Osteoblast (primary cell): Measurements from ENCODE around the gene CDS1. TPM values are rescaled to one million over a fixed set of nuclear protein-coding genes. Genes with fewer than 3 reads are reported as not detected.

Source experiments
- DNase-seq: peaks from one replicate; pipeline ENCODE4 v3.0.0; 2011; ENCODE audit warnings: low spot score, mixed read lengths; ENCODE audit not compliant: insufficient read length; ENCODE audit errors: missing footprints
- H2AFZ ChIP-seq: 2 replicates; pipeline ENCODE4 v1.6.0; 2011; ENCODE audit warnings: mild to moderate bottlenecking, low read length
- H3K27ac ChIP-seq: 2 replicates; pipeline ENCODE4 v1.5.1; 2011; ENCODE audit warnings: mild to moderate bottlenecking, low read depth, low read length, moderate library complexity
- H3K27me3 ChIP-seq: 2 replicates; pipeline ENCODE4 v1.6.0; 2012; ENCODE audit warnings: mild to moderate bottlenecking, control low read depth, inconsistent platforms, low read length, moderate library complexity; ENCODE audit not compliant: insufficient read depth
- H3K36me3 ChIP-seq: 2 replicates; pipeline ENCODE4 v1.5.1; 2011; ENCODE audit warnings: mild to moderate bottlenecking, low read length, control low read depth, moderate library complexity; ENCODE audit not compliant: insufficient read depth
- H3K4me1 ChIP-seq: 2 replicates; pipeline ENCODE4 v1.5.1; 2011; ENCODE audit warnings: mild to moderate bottlenecking, low read length, control low read depth, moderate library complexity; ENCODE audit not compliant: insufficient read depth
- H3K4me2 ChIP-seq: 2 replicates; pipeline ENCODE4 v1.6.0; 2011; ENCODE audit warnings: mild to moderate bottlenecking, low read length; ENCODE audit not compliant: insufficient read depth
- H3K4me3 ChIP-seq: fragments of 200-600 bp; sonication (generic); 3 replicates; pipeline ENCODE4 v1.5.1; 2012; ENCODE audit warnings: mild to moderate bottlenecking, low read length, inconsistent platforms; ENCODE audit not compliant: insufficient read depth
- H3K79me2 ChIP-seq: 2 replicates; pipeline ENCODE4 v1.6.0; 2012; ENCODE audit warnings: mild to moderate bottlenecking, low read length, control low read depth, inconsistent platforms; ENCODE audit not compliant: insufficient read depth
- H3K9me3 ChIP-seq: 2 replicates; pipeline ENCODE4 v1.5.1; 2011; ENCODE audit warnings: low read depth, low read length, control low read depth
- H4K20me1 ChIP-seq: 2 replicates; pipeline ENCODE4 v1.6.0; 2012; ENCODE audit warnings: mild to moderate bottlenecking, low read length, control low read depth; ENCODE audit not compliant: insufficient read depth
- total RNA-seq: library from RNA; depleted of rRNA; stranded (reverse); fragments of >200 nt; gene quantifications from 2 replicates; pipeline ENCODE4 v1.2.3, GENCODE V29; 2012
- TF ChIP-seq, protein P1 (sequence below): IDR thresholded peaks from 2 replicates; pipeline ENCODE4 v1.5.1; 2011; ENCODE audit warnings: mild to moderate bottlenecking, low read depth, low read length, moderate library complexity; ENCODE audit errors: extremely low read depth

Gene CDS1
- total RNA-seq, 1 donor = under 0.01 TPM

DNA sequence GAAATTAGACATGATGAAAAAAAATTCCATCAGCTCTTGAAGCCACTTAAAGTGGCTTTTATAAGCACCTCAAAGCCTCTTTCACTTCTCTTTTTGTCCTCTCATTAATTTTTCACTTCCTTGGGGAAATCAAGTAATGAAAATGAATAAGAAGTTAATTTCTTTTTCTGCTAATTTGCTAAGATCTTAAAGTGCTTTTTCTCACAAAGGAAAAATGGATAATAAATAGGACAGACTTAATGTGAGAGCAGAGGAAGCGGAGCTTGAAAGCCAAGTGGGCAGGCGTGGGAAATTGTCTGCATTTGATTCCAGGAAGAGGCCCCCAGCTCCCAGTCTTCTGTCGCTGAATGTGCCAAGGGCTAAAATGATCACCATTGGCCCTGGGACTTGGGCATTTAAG lies 28.6 kb downstream of the CDS1 start:
- Histone ChIP-seq H3K27ac (no peak overlapping the region), H4K20me1 (no peaks in the 10 kb centered on the region), H2AFZ (no peak overlapping the region), H3K36me3 (no peaks in the 10 kb centered on the region), H3K9me3 (no peaks in the 10 kb centered on the region), H3K79me2 (no peaks in the 10 kb centered on the region), H3K4me3 (no peak overlapping the region), H3K27me3 (no peaks in the 10 kb centered on the region), H3K4me2 (no peak overlapping the region), H3K4me1 (no peaks in the 10 kb centered on the region)
- DNase-seq = no peak
- TF ChIP-seq, protein P1, sequence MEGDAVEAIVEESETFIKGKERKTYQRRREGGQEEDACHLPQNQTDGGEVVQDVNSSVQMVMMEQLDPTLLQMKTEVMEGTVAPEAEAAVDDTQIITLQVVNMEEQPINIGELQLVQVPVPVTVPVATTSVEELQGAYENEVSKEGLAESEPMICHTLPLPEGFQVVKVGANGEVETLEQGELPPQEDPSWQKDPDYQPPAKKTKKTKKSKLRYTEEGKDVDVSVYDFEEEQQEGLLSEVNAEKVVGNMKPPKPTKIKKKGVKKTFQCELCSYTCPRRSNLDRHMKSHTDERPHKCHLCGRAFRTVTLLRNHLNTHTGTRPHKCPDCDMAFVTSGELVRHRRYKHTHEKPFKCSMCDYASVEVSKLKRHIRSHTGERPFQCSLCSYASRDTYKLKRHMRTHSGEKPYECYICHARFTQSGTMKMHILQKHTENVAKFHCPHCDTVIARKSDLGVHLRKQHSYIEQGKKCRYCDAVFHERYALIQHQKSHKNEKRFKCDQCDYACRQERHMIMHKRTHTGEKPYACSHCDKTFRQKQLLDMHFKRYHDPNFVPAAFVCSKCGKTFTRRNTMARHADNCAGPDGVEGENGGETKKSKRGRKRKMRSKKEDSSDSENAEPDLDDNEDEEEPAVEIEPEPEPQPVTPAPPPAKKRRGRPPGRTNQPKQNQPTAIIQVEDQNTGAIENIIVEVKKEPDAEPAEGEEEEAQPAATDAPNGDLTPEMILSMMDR = no peak

DNA sequence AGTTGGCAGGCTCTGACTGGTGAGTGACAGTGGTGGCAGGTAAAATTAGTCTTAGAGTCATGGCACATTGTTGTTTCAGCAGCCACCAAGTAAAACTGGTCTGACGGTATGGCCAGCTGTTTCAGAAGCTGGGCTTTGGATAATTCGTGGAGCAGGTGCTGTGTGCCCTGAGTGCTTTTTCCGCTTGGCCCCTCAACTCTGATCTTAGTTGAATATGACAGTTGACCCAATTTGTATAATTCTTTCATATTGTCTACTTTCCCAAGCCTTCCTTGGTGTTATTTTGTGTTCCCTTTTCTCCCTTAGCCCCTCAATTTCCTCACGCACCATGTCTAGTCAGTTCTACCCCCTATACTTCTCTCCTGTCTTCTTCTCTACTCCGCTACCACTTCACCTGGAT lies 32.0 kb downstream of the CDS1 start:
- no peak for DNase-seq
- H3K27ac ChIP-seq = no peak overlapping the region
- H3K4me3 ChIP-seq = no peak overlapping the region
- no peaks in the 10 kb centered on the region for H3K79me2 ChIP-seq
- no peak overlapping the region for H3K4me2 ChIP-seq
- no peaks in the 10 kb centered on the region for H3K27me3 ChIP-seq
- H3K36me3 ChIP-seq = no peaks in the 10 kb centered on the region
- no peaks in the 10 kb centered on the region for H3K4me1 ChIP-seq
- H2AFZ ChIP-seq = no peak overlapping the region
- H3K9me3 ChIP-seq = no peaks in the 10 kb centered on the region
- no peaks in the 10 kb centered on the region for H4K20me1 ChIP-seq
- TF ChIP-seq, protein P1 = no peak

DNA sequence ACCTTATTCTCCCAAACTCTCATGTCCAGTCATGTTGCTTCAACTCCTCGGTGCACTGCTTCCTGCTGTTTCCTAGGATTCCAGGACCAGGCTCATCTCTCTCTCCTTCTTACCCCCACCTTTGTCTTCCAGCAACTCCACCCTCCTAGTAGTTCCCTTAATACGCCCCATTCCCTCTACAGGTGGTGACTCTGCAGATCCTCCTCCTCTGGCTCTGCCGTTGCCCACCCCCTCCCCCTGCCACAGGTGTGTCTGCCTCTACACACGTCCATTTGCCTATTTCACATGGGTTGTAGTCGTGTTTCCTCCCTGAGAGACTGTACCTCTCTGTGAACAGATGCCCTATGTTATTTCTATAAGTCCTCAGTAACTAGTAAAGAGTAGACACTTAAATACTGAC lies 32.4 kb downstream of the CDS1 start:
- no peak overlapping the region for H3K27ac ChIP-seq
- no peak for DNase-seq
- no peaks in the 10 kb centered on the region for H3K27me3 ChIP-seq
- no peak overlapping the region for H2AFZ ChIP-seq
- H3K4me1 ChIP-seq = no peaks in the 10 kb centered on the region
- no peaks in the 10 kb centered on the region for H3K9me3 ChIP-seq
- no peaks in the 10 kb centered on the region for H4K20me1 ChIP-seq
- TF ChIP-seq, protein P1 = no peak
- no peak overlapping the region for H3K4me2 ChIP-seq
- H3K4me3 ChIP-seq = no peak overlapping the region
- H3K36me3 ChIP-seq = no peaks in the 10 kb centered on the region
- H3K79me2 ChIP-seq = no peaks in the 10 kb centered on the region

DNA sequence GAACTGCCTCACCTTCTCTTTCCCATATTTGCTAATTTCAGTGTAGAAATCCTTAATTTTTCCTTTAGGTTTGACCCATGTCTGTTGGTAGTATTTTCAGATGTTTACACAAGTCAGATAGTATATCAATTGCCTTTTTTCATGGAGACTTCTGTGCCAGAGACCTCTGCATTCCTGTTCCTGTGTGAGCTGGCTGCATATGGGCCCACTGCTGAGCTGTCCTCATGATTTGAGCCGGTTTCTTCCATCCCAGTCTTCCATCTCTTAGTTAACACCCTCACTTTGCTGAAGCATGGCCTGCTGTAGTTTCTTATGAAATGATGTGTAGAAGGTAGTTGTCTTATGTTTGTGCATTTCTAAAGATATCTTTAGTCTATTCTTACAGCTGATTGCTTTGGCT lies 40.0 kb downstream of the CDS1 start:
- H2AFZ ChIP-seq = peak overlapping the region; percentile 57
- H3K27ac ChIP-seq = no peak overlapping the region
- no peaks in the 10 kb centered on the region for H3K36me3 ChIP-seq
- no peaks in the 10 kb centered on the region for H3K9me3 ChIP-seq
- no peaks in the 10 kb centered on the region for H3K4me1 ChIP-seq
- H3K4me3 ChIP-seq = no peak overlapping the region
- TF ChIP-seq, protein P1 = no peak
- no peaks in the 10 kb centered on the region for H3K27me3 ChIP-seq
- H3K4me2 ChIP-seq = no peak overlapping the region
- H4K20me1 ChIP-seq = no peaks in the 10 kb centered on the region
- H3K79me2 ChIP-seq = no peaks in the 10 kb centered on the region
- DNase-seq = peak; percentile 26
